ENCODE results near the gene ZIC1.

The ZIC1 gene

DNA sequence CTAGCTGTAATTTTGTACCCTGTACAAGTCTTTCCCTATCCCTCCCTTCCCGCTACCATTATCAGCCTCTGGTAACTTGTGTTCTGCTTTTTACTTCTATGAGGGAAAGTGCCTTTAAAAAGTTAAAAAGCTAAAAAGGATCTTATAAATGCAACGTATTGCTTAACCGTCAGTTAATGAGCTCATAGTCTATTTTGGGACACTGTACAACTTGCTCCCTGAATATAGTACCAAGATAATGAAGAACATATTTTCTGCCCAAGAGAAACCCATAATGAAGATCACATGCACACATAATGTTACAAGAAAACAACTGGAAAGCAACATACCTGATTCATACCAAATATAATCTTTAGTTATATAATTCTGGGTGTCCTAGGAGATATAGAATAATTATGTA, 22.6 kb downstream of the ZIC1 start:
- no peaks in the 10 kb centered on the region for H3K36me3 ChIP-seq (ENCODE audit: control insufficient read depth in 1 of 2, insufficient read depth in 2 of 2, low read length in 2 of 2)
- H3K4me1 ChIP-seq (ENCODE audit: control insufficient read depth in 1 of 2, insufficient read depth in 2 of 2, low read length in 2 of 2), result no peaks in the 10 kb centered on the region
- H3K9me3 ChIP-seq (ENCODE audit: control insufficient read depth in 1 of 2, low read length in 2 of 2), result no peaks in the 10 kb centered on the region
- no peak overlapping the region for H3K9ac ChIP-seq (ENCODE audit: low read depth in 1 of 2, low read length in 2 of 2)
- H3K27ac ChIP-seq (ENCODE audit: low read depth, low read length), result no peak overlapping the region
- H3K4me3 ChIP-seq (ENCODE audit: low read depth in 1 of 2, low read length in 2 of 2), result no peak overlapping the region
- no peaks in the 10 kb centered on the region for H3K27me3 ChIP-seq (ENCODE audit: control insufficient read depth in 1 of 2, insufficient read depth in 2 of 2, low read length in 2 of 2)

DNA sequence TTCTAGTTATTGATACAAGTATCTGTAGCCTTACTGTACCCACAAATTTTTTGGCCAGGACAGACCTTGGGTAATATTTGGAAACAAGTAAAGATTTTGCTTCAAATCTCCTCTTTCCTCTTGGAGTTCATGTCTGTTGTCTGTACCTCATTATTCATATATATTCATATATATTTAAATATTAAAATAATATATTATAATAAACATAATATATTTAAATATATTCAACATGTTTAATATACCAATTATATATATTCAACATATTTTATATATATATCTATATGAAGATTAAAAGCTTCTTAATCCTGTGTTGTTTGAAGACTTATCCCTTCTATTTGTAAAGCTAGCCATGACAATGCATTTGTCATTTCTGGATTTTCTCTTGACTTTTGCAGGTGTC, 38.1 kb downstream of the ZIC1 start:
- Histone ChIP-seq H3K9me3 (ENCODE audit: control insufficient read depth in 1 of 2, low read length in 2 of 2) (no peaks in the 10 kb centered on the region), H3K9ac (ENCODE audit: low read depth in 1 of 2, low read length in 2 of 2) (no peak overlapping the region), H3K4me3 (ENCODE audit: low read depth in 1 of 2, low read length in 2 of 2) (no peak overlapping the region), H3K27ac (ENCODE audit: low read depth, low read length) (no peak overlapping the region), H3K36me3 (ENCODE audit: control insufficient read depth in 1 of 2, insufficient read depth in 2 of 2, low read length in 2 of 2) (no peaks in the 10 kb centered on the region), H3K27me3 (ENCODE audit: control insufficient read depth in 1 of 2, insufficient read depth in 2 of 2, low read length in 2 of 2) (no peaks in the 10 kb centered on the region), H3K4me1 (ENCODE audit: control insufficient read depth in 1 of 2, insufficient read depth in 2 of 2, low read length in 2 of 2) (no peaks in the 10 kb centered on the region)

DNA sequence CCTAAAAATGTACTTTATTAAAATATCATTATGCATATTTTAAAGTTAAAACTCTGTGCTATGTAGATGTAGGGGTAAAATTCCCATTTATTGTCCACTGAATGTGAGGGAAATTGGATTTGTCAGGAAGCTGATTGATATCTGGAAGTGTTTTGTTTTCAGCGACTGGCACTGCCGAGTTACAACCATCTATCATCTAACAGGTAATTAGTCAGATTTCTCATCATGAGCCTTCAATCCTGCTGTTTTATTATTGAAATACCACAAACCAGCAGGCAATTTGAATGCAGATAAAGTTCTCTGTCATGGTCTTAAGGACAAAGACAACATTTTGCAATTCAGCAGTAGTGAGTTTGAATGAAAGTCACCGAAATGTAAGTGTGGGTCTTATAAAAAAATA, 40.5 kb downstream of the ZIC1 start:
- no peaks in the 10 kb centered on the region for H3K9me3 ChIP-seq (ENCODE audit: control insufficient read depth in 1 of 2, low read length in 2 of 2)
- H3K4me3 ChIP-seq (ENCODE audit: low read depth in 1 of 2, low read length in 2 of 2), result no peak overlapping the region

DNA sequence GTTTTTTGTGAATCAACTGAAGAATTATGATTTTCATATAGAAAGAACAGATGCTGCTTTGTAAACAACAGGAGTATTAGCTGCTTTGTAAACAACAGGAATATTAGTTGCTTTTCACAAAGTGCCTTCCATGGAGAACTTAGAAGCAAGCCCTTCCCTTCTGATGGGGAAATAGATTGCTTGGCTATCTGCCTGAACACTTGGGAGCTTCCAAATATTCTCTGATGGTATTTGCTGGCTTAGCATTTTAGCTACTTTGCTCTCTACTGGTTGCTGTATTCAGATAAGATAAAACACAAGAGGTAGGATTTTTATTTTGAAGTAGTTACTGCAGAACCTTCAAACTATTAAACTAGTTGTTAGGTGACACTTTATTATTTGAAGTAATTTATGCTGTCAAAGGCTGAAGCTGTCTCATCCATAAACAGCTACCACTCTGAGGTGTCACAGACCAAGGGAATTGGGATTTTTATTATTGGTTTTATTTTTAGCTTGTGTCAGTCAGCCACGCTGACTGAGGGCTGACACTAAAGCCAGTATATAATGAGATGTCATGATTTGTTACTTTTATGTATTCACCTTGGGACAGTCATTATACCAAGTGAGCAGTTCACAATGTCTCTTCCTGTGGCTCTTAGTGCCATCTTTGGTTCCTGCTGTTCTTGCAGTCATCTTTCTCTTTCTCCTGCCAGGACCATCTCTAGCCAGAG, 50.0 kb downstream of the ZIC1 start:
- Histone ChIP-seq H3K4me3 (ENCODE audit: low read depth in 1 of 2, low read length in 2 of 2) (no peak overlapping the region), H3K27me3 (ENCODE audit: control insufficient read depth in 1 of 2, insufficient read depth in 2 of 2, low read length in 2 of 2) (no peaks in the 10 kb centered on the region), H3K9ac (ENCODE audit: low read depth in 1 of 2, low read length in 2 of 2) (no peak overlapping the region), H3K27ac (ENCODE audit: low read depth, low read length) (no peak overlapping the region), H3K36me3 (ENCODE audit: control insufficient read depth in 1 of 2, insufficient read depth in 2 of 2, low read length in 2 of 2) (no peaks in the 10 kb centered on the region), H3K9me3 (ENCODE audit: control insufficient read depth in 1 of 2, low read length in 2 of 2) (no peaks in the 10 kb centered on the region), H3K4me1 (ENCODE audit: control insufficient read depth in 1 of 2, insufficient read depth in 2 of 2, low read length in 2 of 2) (no peaks in the 10 kb centered on the region)

More for the DNA sequence above, 40.5 kb downstream of the ZIC1 start:
- H3K9ac ChIP-seq (ENCODE audit: low read depth in 1 of 2, low read length in 2 of 2), result no peak overlapping the region
- no peaks in the 10 kb centered on the region for H3K4me1 ChIP-seq (ENCODE audit: control insufficient read depth in 1 of 2, insufficient read depth in 2 of 2, low read length in 2 of 2)
- no peaks in the 10 kb centered on the region for H3K36me3 ChIP-seq (ENCODE audit: control insufficient read depth in 1 of 2, insufficient read depth in 2 of 2, low read length in 2 of 2)
- H3K27me3 ChIP-seq (ENCODE audit: control insufficient read depth in 1 of 2, insufficient read depth in 2 of 2, low read length in 2 of 2), result no peaks in the 10 kb centered on the region
- no peak overlapping the region for H3K27ac ChIP-seq (ENCODE audit: low read depth, low read length)

DNA sequence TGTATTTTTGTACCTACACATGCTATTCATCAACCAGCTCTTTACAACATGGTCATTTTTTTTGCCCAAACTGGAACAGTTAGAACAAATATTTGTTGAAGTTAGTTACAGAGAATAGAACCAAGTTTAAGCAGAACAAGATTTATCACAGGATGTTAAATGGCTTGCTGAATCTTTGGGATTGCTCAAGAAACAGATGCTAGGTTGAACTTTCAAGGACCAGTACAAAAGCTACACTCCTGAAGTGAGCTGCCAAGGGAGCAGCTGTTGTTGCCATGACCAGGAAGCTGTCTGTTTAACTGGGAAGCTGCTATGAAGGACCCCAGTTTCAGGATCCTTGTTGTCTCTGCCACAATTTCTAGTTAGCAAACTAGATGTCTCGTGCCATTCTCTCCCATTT, 53.7 kb downstream of the ZIC1 start:
- H3K9me3 ChIP-seq (ENCODE audit: control insufficient read depth in 1 of 2, low read length in 2 of 2), result no peaks in the 10 kb centered on the region
- H3K27me3 ChIP-seq (ENCODE audit: control insufficient read depth in 1 of 2, insufficient read depth in 2 of 2, low read length in 2 of 2), result no peaks in the 10 kb centered on the region
- H3K36me3 ChIP-seq (ENCODE audit: control insufficient read depth in 1 of 2, insufficient read depth in 2 of 2, low read length in 2 of 2), result no peaks in the 10 kb centered on the region

More for the DNA sequence above, 53.7 kb downstream of the ZIC1 start:
- Histone ChIP-seq H3K9ac (ENCODE audit: low read depth in 1 of 2, low read length in 2 of 2) (no peak overlapping the region), H3K4me3 (ENCODE audit: low read depth in 1 of 2, low read length in 2 of 2) (no peak overlapping the region), H3K4me1 (ENCODE audit: control insufficient read depth in 1 of 2, insufficient read depth in 2 of 2, low read length in 2 of 2) (no peaks in the 10 kb centered on the region), H3K27ac (ENCODE audit: low read depth, low read length) (no peak overlapping the region)
